GM10248 (cell line): ENCODE results near the gene NIPA2.
"Not testable (repeated sequence)": the region's sequence is repeated elsewhere in the genome, so short reads cannot be mapped to it uniquely, and the experiment has no call there.

Experiments
- CTCF ChIA-PET: fragments of 300-600 bp; sonication (Branson Sonifier 250); formaldehyde crosslinking; extraction: SDS; loops from one replicate; lab custom pipeline; 2021; ENCODE audit warnings: antibody characterized with exemption; lab: Yijun Ruan, JAX
- POLR2A ChIA-PET: fragments of 350-650 bp; sonication (Branson Sonifier 250); formaldehyde crosslinking; extraction: SDS; loops from one replicate; lab custom pipeline; 2020; ENCODE audit warnings: antibody characterized with exemption; lab: Yijun Ruan, JAX
- DNase-seq: peaks from one replicate; pipeline ENCODE4 v3.0.0; 2012; ENCODE audit errors: extremely low spot score
- TF ChIP-seq, protein P1 (sequence below): IDR thresholded peaks from 2 replicates; pipeline ENCODE4 v1.5.1; 2012; ENCODE audit warnings: mild to moderate bottlenecking, low read depth; ENCODE audit errors: extremely low read depth, missing control alignments, control extremely low read depth

NIPA2 gene

GRCh38 chr15:22806156-22806555, 32.3 kb upstream of the NIPA2 start:
- TF ChIP-seq, protein P1, sequence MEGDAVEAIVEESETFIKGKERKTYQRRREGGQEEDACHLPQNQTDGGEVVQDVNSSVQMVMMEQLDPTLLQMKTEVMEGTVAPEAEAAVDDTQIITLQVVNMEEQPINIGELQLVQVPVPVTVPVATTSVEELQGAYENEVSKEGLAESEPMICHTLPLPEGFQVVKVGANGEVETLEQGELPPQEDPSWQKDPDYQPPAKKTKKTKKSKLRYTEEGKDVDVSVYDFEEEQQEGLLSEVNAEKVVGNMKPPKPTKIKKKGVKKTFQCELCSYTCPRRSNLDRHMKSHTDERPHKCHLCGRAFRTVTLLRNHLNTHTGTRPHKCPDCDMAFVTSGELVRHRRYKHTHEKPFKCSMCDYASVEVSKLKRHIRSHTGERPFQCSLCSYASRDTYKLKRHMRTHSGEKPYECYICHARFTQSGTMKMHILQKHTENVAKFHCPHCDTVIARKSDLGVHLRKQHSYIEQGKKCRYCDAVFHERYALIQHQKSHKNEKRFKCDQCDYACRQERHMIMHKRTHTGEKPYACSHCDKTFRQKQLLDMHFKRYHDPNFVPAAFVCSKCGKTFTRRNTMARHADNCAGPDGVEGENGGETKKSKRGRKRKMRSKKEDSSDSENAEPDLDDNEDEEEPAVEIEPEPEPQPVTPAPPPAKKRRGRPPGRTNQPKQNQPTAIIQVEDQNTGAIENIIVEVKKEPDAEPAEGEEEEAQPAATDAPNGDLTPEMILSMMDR, result no peak
- ChIA-PET POLR2A (no interaction called here), CTCF (interaction anchor here (1.6 to 1.7 kb wide), 3 partner anchors 11 to 20 kb away, joined by 5 to 6 read pairs (median 5); no protein-coding TSS in a partner anchor)
- no peak for DNase-seq

- ChIA-PET POLR2A (no interaction called here), CTCF (interaction anchor here (1.4 to 1.7 kb wide), 4 partner anchors 11 to 20 kb away, joined by 3 to 6 read pairs (median 5); no protein-coding TSS in a partner anchor)
- DNase-seq, result no peak
- TF ChIP-seq, protein P1, result no peak
Measured at GRCh38 chr15:22806664-22807063, 31.8 kb upstream of the NIPA2 start.

DNA sequence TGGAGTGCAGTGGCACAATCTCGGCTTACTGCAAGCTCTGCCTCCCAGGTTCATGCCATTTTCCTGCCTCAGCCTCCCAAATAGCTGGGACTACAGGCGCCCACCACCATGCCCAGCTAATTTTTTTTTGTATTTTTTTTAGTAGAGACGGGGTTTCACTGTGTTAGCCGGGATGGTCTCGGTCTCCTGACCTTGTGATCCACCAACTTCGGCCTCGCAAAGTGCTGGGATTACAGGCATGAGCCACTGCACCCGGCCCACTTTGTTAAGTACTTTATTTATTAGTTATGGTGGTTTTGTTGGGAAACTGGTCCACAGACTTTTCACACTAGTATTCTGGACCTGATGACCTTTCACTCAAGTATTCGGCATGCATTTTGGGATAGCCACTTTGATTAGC, 30.6 kb upstream of the NIPA2 start:
- CTCF ChIA-PET, result interaction anchor here (1.3 to 1.6 kb wide), 6 partner anchors 12 to 20 kb away, joined by 3 to 5 read pairs (median 4); no protein-coding TSS in a partner anchor
- POLR2A ChIA-PET, DNase-seq: not testable (repeated sequence)

GRCh38 chr15:22808240-22808639, 30.2 kb upstream of the NIPA2 start:
- DNase-seq, result no peak
- ChIA-PET POLR2A (interaction anchor here (0.6 kb wide), 1 partner anchor 137 kb away, joined by 3 read pairs; no protein-coding TSS in a partner anchor), CTCF (interaction anchor here (1.3 to 1.5 kb wide), 4 partner anchors 12 to 20 kb away, joined by 3 to 4 read pairs (median 3); no protein-coding TSS in a partner anchor)
- TF ChIP-seq, protein P1, result no peak

DNA sequence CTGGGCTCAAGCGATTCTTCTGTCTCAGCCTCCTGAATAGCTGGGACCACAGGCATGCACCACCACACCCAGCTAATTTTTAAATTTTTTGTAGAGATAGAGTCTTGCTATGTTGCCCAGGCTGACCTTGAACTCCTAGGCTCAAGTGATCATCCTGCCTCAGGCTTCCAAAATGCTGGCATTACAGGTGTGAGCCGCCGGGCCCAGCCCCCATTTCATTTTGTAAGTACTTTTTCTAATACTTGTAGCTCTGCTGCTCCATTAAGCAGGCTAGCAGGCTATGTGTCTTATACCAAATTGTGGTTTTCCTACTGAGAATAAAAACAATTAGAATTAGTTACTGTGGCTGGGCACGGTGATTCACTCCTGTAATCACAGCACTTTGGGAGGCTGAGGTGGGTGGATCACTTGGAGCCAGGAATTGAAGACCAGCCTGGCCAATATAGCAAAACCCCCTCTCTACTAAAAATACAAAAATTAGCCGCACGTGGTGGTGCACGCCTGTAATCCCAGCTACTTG, 29.6 kb upstream of the NIPA2 start:
- POLR2A ChIA-PET, result interaction anchor here (0.6 kb wide), 2 partner anchors 32 to 136 kb away, joined by 3 to 8 read pairs; no protein-coding TSS in a partner anchor
- CTCF ChIA-PET, result interaction anchor here (1.5 kb wide), 2 partner anchors 11 to 19 kb away, joined by 3 to 4 read pairs; no protein-coding TSS in a partner anchor
- no peak for DNase-seq
- TF ChIP-seq, protein P1, result no peak

DNA sequence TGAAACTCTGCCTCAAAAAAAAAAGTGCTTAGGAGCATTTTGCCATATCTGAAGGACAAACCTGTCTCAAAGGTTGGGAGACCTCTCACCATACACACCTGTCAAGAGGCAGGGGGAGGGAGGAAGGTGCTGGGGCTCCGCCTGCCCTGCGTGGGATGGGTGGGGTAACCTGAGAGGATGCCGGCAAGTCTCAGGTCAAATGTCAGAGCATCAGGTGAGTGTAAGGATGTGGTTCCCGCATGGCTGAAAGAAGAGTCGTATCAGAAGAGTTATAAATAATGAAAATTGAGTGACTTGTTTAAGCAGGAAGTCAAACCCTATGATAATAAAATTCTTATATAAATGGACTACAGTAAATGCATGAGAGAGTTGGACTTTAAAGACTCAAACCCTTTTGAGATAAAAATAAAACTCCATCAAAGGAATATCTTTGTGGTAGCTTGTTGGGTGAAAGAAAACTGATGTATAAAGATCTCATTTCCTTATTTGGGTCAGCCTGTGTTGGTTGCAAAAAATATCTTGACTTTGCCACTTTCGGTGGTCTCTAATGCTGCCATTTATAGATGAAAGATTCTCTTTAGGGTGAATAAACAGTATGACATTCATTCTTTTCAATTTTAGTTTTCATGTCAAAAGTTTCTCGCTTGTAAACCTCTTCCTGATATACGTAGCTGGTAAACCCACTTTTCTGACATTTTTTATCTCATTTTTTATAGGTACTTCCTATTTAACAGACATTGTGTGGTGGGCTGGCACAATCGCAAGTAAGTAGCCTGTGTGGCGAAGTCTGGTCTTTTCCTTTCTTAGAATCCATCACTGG, 28.2 kb upstream of the NIPA2 start:
- TF ChIP-seq, protein P1, result no peak
- DNase-seq, result no peak
- CTCF ChIA-PET, result interaction anchor here (1.3 to 1.6 kb wide), 2 partner anchors 10 to 22 kb away, joined by 3 to 7 read pairs; no protein-coding TSS in a partner anchor
- POLR2A ChIA-PET, result interaction anchor here (0.6 kb wide), 1 partner anchor 178 kb away, joined by 3 read pairs; no protein-coding TSS in a partner anchor
